ENCODE results near the gene ABCA4.
"Not testable (repeated sequence)": the region's sequence is repeated elsewhere in the genome, so short reads cannot be mapped to it uniquely, and the experiment has no call there.

ABCA4 gene

DNA sequence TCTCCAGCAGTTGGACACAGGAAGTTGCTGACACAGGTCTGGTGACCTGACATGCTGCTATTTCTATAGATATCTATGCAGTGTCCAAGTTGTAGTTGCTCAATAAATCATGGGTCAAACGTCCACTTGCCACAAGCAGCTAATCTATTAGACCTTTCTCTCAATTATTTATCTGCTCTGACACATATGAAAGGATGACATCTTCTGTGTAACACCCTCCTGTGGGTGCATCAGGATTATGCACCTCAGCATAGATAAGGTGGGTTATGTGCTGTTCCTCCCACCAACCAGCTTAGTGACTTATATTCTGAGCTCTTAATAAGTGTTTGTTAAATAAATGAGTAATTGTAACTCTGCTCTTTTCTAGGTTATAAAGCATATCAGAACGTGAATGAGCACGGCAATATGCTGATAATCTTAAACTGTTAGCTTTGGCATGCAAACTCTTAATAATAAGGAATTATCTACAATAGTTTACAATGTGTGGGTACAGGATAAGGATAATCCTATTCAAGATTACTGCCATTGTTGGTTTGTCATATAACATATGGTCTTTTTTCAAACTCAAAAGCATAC, 121.0 kb downstream of the ABCA4 start:
- DNase-seq: no peak

DNA sequence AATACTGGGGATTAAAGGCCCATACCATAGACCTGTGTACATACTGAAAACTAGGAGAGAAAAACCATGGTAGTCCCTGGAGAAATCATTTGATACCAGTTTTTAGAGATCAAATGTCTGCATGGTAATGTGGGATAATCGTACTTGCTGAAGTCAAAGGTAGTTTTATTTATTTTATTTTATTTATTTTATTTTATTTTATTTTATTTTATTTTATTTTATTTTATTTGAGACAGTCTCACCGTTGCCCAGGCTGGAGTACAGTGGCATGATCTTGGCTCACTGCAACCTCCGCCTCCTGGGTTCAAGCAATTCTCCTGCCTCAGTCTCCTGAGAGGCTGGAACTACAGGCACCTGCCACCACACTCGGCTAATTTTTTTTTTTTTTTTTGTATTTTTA, 122.4 kb downstream of the ABCA4 start:
- DNase-seq: not testable (repeated sequence)

DNA sequence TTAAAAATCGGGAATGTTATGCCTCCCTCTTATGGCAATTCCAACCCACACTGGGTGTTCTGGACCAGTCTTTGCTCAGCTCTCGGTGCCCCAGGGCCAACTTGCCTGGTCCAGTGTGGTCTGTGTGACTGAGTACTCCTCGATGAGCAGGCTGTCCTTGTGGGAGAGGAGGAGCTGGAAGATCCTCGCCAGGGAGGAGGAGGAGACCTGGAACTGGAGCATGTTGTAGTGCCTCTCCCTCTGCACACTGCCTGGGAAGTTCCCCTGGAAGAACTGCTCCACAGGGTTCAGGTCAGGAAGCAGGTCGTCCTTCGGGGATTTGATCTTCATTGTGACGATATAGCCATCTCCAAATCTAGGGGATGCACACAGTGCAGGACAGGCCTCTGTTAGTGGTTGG, 123.2 kb downstream of the ABCA4 start:
- DNase-seq: no peak

DNA sequence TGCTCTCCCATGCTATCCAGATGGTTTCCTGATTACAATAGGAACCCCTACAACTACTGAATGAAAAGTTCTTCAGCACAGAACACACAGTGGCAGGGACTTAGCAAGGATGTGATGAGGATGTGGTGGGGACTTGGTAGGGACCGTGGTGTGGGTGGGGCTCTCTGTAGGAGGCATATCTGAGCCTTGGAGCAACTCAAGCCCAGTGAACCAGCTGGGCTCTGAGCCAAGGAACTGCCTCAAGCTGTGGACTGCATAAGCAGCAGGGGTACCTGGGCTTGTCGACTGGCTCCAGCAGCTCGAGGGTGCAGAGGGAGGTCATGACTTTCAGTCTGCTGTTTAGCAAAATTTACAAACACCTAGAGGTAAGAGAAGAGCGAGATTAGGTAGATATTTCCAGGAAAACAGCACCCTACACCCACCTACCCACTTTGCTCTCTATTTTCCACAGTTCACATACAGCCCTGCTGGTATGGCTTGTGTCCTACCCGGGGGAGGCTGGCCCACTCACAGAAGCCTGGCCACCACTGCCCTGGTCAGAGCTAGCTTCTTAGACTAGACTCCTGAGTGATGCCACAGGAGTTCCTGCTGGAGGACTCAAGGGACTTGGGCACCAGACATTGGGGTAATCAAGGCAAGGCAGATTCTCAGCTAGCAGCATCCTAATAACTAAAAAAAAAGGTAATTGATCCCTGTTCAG, 125.0 kb downstream of the ABCA4 start:
- no peak for DNase-seq

DNA sequence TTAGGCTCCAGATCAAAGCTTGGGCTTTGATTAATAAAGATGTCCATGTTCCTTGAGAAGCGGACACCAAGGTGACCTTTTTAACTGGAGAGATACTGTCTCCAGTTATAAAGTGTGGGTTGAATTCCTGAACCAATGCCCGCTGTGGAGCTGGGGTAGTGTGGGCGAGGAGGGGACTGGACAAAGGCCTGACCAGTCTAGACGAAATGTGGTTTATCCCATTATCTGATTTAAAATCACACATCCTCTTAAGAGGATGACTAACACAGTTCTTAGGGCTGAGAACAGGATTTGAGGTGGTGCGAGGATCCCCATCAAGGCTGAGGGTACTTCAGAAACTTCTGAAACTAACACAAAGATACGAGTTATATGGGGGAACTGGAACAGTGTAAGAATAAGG, 127.2 kb downstream of the ABCA4 start:
- no peak for DNase-seq

DNA sequence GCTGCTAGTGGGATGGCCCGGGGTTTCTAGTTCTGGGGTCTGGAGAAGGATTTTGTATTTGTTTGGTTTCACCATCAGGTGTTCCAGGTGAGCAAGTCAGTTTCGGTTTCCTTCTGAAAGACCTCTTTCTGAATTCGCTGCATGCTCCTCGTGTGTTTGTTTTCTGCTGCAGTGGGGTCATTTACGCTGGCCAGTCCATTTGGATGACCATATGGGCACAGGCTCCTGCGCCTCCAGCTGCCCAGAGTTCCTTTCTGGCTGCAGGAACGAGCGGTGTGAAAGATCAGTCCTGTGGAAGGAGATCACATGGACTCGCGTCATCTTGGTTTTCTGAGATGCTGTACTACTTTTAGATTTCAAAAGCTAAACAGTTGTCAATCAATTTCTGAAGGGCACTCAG, 128.0 kb downstream of the ABCA4 start:
- DNase-seq: no peak

DNA sequence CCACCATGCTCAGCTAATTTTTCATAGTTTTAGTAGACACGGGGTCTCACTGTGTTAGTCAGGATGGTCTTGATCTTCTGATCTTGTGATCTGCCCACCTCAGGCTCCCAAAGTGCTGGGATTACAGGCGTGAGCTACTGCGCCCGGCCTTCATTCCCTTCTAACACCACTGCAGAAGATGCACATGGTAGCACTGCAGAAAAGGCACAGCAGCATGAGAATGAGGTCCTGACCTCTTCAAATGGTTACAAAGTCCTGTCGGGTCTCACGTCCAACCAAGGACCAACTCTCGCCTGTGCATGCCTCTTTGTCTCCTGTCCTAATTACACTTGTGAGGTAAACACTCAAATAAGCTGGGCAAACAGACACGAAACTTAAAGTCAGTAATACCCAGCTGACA, 128.8 kb downstream of the ABCA4 start:
- no peak for DNase-seq

DNA sequence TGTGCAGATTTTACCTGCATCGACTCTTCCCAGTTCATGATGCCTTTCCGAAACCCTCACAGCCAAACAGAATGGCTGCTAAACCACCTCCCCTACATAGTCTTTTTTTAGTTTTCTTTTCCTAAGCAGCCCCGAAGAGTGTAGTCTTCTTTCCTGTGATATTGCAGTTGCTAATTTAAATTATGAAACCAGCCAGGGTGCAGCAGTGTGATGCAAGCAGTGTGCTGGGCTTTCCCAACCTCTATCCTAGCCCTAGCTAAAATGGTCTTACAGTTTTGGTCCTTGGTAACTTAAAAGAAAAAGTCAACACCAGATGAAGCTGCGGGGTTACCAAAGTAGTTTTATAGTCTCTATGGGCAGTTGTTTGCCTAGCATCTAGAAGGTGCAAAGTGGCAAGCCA, 129.7 kb downstream of the ABCA4 start:
- DNase-seq: no peak

DNA sequence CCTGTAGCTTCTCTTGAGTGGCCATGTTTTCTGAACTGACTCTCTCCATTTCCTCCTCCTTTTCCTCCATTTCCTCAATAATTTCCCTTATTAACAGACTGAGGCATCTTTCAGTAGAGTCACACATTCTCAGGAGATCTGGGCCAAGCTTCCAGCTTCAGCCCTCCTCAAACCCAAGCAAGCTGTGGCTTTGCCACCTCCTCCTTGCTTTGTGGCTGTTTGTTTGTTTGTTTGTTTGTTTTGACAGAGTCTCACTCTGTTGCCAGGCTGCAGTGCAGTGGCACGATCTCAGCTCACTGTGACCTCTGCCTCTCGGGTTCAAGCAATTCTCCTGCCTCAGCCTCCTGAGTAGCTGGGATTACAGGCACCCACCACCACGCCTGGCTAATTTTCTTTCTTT, 130.5 kb downstream of the ABCA4 start:
- DNase-seq: not testable (repeated sequence)

DNA sequence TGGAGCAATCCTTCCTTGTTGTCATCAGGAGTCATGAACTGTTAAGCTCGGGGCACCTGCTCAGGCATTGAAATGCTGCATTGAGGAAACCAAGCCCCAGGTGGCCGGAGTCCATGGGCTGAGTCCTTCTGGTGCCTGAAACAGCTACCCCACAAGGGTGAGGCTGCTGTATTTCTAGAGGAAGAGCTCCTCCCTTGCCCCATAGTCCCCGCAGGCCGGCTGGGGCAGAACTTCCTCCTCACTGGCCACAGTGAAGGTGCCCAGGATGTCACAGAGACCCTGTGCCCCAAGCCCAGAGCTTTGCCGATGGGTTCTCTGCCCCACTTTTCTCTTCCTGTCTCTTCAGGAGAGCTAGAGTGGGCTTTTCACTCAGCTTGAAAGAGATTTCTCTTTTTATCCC, 130.9 kb downstream of the ABCA4 start:
- no peak for DNase-seq

DNA sequence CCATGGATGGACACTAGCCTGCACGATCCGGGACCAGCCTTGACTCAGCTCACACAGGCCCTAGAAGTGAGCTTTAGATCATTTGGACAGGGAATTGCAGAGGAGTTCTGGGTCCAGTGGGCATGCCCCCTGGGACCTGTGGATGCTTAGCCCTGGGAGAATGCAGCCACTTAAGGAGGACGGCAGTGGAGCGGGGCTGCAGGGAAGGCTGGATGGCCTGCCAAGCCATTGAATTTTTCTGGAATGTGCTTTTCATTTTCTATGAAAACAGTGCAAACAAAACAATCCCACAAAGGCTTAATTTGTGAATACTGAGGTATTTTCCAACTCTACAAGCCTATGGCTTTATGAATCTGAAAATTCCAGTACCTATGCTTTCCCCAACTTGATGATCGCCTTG, 131.3 kb downstream of the ABCA4 start:
- no peak for DNase-seq

DNA sequence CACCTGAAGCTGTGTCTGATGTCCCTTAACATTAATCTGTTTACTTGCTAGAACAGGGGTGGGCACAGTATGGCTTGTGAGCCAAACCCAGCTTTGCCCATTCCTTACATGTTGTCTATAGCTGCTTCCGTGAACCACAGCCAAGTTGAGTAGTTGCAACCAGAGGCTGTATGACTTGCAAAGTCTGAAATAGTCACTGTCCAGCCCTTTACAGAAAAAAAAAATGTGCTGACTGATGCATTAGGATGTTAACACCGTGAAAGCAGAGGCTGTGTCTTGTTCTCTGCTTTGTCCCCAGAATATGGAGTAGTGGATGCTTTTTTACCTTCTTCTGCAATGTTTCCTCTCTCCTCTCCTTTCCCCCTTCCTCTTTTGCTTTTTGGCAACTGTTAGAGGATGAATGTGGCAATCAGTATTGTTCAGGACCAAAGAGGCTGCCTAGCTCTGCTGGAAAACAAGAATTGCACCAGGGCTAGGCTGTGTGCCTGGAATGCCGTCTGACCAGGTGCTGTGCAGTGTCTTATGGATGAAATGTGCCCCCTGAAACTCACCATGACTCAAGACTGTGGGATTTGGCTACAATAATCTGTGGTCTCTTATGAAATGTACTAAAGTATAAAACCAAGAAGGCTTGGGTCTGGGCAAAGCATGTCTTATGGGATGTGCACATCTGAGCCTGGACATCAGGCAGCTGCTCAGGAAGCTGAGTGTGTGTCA, 132.2 kb downstream of the ABCA4 start:
- DNase-seq: no peak

DNA sequence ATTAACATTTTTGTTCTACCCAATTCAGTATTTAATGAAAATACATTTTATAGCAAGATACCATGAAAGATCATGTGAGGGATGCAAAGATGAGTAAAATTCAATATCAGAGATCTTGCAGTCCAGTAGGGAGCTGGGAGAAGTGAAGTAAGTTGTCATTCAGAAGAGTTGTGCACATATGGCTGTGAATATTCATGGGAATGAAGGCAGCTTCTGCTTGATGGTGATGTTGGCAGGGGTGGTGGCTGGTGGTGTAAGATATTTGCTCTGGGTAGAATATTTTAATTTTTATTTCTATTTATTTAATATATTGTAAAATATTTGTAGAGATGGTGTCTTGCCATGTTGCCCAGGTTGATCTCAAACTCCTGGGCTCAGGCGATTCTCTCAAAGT, 139.7 kb downstream of the ABCA4 start:
- DNase-seq: no peak

DNA sequence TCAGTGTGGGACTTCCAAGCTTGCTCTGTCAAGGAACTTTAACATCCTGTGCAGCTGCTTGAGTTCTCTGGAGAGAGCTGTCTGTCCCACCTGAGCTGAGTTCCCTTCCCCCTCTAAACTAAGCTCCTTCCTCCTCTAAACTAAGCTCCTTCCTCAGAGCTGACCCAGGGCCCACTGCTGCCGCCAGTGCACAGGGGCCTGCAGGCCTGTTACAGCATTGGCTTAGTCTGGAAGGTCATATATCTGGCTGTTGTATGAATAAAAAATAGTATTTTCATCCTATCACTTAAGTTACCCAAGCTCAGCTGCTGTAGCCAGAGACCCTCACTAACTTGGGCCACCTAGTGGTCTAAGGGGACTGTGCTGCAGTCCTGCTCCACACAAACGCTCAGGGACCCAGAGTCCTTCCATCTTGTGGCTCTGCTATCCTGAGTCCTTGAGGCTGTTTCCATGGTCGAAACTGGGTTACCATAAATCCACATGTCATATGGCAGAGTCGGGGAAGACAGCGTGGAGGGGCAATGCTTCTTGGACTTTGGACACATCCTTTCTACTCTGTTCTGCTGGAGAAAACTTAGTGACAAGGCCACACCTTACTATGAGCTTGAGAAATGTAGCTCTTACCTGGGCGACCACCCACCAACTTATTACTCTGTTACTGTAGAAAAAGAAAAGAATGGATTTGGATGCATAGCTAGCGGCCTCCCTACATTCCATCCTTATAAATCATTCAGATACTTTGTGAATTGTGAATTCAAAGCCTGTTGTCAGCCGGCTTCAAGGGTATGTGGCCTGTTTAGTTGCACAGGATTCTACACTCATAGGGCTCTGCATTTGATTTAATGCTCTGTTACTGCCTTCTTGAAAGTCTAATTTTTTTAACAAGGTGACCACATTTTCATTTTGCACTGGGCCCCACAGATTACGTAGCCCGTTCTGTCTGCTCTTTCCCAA, 140.4 kb downstream of the ABCA4 start:
- peak; percentile 39 for DNase-seq

DNA sequence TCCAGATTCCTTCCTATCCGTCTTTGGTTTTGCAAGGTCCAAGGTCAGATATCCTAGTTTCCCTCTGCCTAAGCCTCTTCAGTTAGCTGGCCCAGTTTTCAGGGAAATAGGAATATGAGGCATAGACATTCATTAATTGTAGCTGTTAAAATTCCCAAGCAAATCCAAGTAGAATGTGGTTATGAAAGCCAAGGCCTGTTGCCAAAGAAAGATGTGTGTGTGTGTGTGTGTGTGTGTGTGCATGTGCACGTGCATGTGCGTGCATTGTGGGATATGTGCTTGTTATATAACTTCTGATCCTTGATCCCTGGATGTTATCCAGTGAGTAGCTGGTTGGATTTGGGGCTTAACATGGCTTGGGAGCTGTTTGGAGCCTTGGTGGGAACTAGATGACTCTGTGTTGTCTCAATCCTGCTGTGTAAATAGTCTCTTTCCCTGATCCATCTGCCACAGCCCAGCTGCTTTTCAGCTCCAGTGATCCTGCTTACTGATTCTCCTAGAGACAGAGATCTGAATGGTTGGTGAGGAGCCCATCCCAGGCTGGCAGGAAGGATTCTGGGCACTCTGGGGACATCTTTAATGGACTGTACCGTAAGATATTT, 141.1 kb downstream of the ABCA4 start:
- DNase-seq: peak; percentile 90

DNA sequence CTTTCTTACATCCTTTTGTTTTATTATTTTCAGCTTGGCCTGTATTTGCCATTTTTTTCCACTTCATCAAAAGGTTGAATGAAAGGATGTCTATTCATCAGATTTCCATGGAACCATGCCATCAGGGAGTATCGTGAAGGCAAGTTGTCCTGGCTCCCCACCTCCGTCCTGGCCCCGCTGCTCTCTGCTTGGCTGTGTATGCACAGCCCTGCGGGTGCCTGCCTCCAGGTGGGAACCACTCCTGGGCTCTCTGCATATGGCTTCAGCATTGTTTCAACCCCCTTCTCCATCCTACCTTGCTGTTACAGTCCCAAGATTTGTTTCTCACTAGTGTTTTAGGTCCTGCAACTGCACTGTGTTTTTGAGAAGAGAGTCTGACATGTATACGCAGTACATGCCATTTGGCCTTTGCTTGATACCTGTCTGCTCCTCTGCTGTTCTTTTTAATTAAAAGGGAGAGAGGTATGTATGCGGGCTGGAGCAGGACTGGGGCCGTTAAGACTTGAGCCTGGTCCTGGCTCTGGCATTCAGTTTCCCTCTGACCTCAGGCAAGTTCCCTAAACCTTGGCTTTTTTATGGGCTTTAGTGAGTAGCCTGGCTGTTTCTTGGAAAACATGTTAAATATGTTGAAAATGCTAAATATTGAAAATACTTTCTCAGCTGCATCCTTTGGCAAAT, 141.8 kb downstream of the ABCA4 start:
- no peak for DNase-seq

DNA sequence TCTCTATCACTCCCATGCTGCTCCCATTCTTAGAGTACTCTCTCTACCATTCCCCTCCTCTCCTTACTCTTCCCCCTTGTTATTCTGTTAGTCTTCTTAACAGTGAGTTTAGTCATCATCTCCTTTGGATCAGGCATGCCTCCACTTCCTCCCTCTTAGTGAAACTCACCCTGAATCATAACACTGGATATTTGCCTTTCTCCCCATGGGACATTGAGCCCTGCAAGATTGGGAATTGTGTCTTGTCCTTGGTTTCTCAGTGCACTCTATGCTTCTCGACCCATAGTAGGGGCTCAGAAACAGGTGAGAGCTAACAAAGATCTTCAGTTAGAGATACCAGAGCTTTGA, 143.4 kb downstream of the ABCA4 start:
- DNase-seq: no peak

DNA sequence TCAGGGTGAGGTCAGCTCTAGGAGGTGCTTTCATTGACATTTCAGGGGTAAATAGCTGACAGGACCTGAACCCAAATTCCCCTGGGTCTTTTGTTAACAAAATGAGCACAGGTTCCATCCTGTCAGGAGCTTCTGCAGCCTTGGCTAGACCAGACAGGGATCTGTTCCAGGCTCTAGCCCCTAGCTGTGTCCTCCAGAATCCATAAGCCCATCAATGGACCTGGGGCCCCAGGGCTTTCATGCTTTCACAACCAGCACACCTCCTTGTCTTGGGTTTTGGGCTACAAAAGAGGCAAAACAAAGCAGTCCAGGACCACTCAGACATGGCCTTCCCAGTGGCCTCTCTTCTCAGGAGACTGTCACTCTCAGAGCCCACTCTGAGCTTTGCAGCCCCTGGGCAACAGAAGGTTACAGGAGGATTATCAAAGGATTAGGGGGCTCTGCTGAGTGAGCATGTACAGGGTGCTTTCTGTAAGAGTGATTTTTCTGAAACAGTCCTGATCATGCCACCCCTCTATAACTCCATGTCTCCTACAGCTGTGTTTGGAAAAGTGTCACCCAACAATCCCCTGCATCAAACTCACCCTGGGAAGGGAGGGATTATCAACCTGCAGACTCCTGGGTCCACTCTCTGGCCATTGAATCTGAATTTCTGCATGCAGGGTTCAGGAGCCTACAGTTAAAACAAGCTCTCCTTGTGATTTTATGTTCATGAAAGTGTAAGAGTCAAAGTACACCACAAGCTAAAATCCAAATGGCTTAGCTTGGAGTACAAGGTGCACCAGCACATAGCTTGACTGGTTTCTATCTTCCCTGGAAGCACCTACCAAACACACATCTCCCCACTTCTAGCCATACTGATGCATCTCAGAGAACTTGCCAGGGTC, 144.0 kb downstream of the ABCA4 start:
- no peak for DNase-seq

DNA sequence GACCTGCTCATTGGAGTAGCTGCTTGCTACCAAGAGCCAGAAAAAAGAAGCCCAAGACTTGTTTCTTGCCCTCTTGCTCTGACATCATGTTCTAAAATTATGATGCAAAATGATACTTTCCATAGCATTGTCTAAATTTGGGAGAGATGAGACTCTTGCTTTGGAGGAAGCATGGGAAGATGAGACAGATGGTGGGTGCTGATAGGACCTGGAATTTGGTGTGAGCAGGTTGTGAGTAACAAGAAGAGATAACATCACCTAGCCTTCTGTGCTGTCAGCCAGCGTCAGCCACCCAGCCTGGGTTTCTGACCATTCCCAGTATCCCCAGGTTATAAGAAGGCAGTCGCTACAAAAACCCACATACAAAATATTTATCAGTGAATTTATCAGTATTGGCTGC, 144.7 kb downstream of the ABCA4 start:
- no peak for DNase-seq

DNA sequence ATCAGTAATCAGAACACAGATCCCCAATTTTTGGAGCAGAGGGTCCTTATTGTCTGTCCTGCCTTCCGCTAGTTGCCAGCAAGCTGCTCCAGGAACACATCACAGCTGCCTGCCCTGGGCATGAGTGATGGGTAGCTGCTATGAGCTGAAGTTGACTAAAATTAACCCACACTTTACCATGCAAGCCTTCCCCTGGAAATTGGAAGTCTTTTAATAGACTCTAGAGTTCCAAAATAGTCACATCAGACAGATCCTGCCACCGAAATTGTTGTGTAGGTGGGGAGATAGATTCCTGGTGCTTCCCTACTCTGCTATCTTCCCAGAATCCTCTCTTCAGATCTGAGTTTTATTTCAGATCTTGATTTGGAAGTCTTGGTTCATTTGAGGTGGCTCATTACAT, 148.6 kb downstream of the ABCA4 start:
- no peak for DNase-seq

DNA sequence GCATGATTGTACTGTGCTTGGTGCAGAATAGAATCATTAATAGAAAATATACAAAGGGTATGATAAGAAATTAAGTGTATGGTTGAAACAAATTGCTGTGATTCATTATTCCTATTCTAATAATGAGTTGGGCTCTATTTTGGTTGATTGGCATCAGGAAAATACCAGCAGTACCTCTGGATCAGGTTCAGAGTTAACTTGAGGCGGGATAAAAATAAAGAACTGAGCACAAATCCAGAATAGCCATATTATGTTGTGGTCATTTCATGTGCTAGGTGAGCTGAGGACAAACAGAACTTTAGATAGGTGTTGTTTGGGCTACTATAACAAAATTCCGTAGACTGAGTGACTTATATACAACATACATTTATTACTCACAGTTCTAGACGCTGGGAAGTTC, 151.1 kb downstream of the ABCA4 start:
- no peak for DNase-seq
